GM12878 (cell line): ENCODE results near the gene SNU13. TPM values are rescaled to one million over a fixed set of nuclear protein-coding genes. Genes with fewer than 3 reads are reported as not detected.
A peak's percentile ranks its signal among the peaks of the same experiment; 100 is the strongest.
"Not testable (repeated sequence)": the region's sequence is repeated elsewhere in the genome, so short reads cannot be mapped to it uniquely, and the experiment has no call there.

Experiments
- ATAC-seq: fragments of 200-7000 bp; cut with Tn5 transposase; 3 replicates; pipeline ENCODE4 v1.9.1; 2020; ENCODE audit warnings: mild to moderate bottlenecking, moderate library complexity
- BruUV-seq: library from RNA; stranded (reverse); fragments of 400-500 nt; replicated peaks from 2 replicates; lab custom pipeline; 2021; lab: Mats Ljungman, UMichigan
- CTCF ChIA-PET: fragments of 300-600 bp; sonication (Branson Sonifier 250); formaldehyde crosslinking; extraction: SDS; loops from one replicate; lab custom pipeline; 2021; ENCODE audit warnings: inconsistent platforms; lab: Yijun Ruan, JAX
- POLR2A ChIA-PET: fragments of 350-600 bp; formaldehyde crosslinking; extraction: SDS; loops from one replicate; lab custom pipeline; 2021; ENCODE audit warnings: inconsistent platforms; lab: Charles Lee
- RAD21 ChIA-PET: fragments of 300-600 bp; sonication (Branson Sonifier 250); formaldehyde crosslinking; loops from one replicate; lab custom pipeline; 2023; ENCODE audit warnings: antibody characterized with exemption; ENCODE audit not compliant: unreplicated experiment; lab: Charles Lee
- SMC1A ChIA-PET: fragments of 300-600 bp; sonication (Branson Sonifier 250); formaldehyde crosslinking; loops from one replicate; lab custom pipeline; 2023; ENCODE audit not compliant: unreplicated experiment, uncharacterized antibody; lab: Charles Lee
- DNase-seq: peaks from one replicate; pipeline ENCODE4 v3.0.0-alpha.2; 2011; ENCODE audit warnings: low read depth, low spot score
- FAIRE-seq: peaks from 3 replicates; lab custom pipeline; 2011; peaks lifted over from hg19 to GRCh38; lab: Jason Lieb, UNC
- H2AFZ ChIP-seq: 2 replicates; pipeline ENCODE4 v1.6.0; 2011; ENCODE audit warnings: low read depth, low read length, control low read depth; ENCODE audit not compliant: control insufficient read depth
- H3K27ac ChIP-seq: 2 replicates; pipeline ENCODE4 v1.5.1; 2011; ENCODE audit warnings: control low read depth; ENCODE audit not compliant: control insufficient read depth, insufficient read depth
- H3K27me3 ChIP-seq, 2 experiments: replicated peaks in 1 of 2; 2 replicates each; pipeline versions ENCODE4 v1.6.0 to v1.6.1; 2011; ENCODE audit warnings: low read length in 1 of 2; ENCODE audit not compliant: control insufficient read depth in 2 of 2, insufficient read depth in 2 of 2
- H3K36me3 ChIP-seq, 2 experiments: 2 replicates each; pipeline ENCODE4 v1.5.1; 2011; ENCODE audit warnings: low read length in 1 of 2; ENCODE audit not compliant: control insufficient read depth in 2 of 2, insufficient read depth in 2 of 2
- H3K4me1 ChIP-seq: 2 replicates; pipeline ENCODE4 v1.6.1; 2011; ENCODE audit warnings: mild to moderate bottlenecking, low read length, moderate library complexity, mixed read lengths; ENCODE audit not compliant: control insufficient read depth, insufficient read depth
- H3K4me2 ChIP-seq: 2 replicates; pipeline ENCODE4 v1.6.0; 2011; ENCODE audit warnings: control low read depth; ENCODE audit not compliant: control insufficient read depth, insufficient read depth
- H3K4me3 ChIP-seq: fragments of 200-600 bp; sonication (generic); 2 replicates; pipeline ENCODE4 v1.5.1; 2016
- H3K79me2 ChIP-seq: 2 replicates; pipeline ENCODE4 v1.6.0; 2011; ENCODE audit warnings: low read length; ENCODE audit not compliant: control insufficient read depth, insufficient read depth
- H3K9ac ChIP-seq: 2 replicates; pipeline ENCODE4 v1.8.0; 2011; ENCODE audit warnings: low read length, control low read depth, mixed read lengths; ENCODE audit not compliant: control insufficient read depth, insufficient read depth
- H3K9me3 ChIP-seq: replicated peaks from 3 replicates; pipeline ENCODE4 v1.5.1; 2011; ENCODE audit warnings: mild to moderate bottlenecking, low read length; ENCODE audit not compliant: control insufficient read depth, insufficient read depth
- H4K20me1 ChIP-seq: 2 replicates; pipeline ENCODE4 v1.6.0; 2011; ENCODE audit not compliant: control insufficient read depth, insufficient read depth
- CREM ChIP-seq: IDR thresholded peaks from 2 replicates; pipeline ENCODE4 v1.6.1; 2014; ENCODE audit warnings: antibody characterized with exemption, low read depth
- NFIC ChIP-seq: IDR thresholded peaks from 2 replicates; pipeline ENCODE4 v1.6.1; 2012; ENCODE audit warnings: low read depth, mild to moderate bottlenecking, inconsistent platforms, low read length, moderate library complexity
- RAD51 ChIP-seq: fragments of 450-650 bp; IDR thresholded peaks from 2 replicates; pipeline ENCODE4 v1.6.1; 2016; ENCODE audit warnings: moderate library complexity, mild to moderate bottlenecking, inconsistent platforms
- WGBS: methylation state at CpG from one replicate; pipeline ENCODE4 v1.1.6; 2016; ENCODE audit warnings: low lambda C conversion rate; ENCODE audit not compliant: insufficient replicate concordance, insufficient coverage; ENCODE audit errors: missing lambda C conversion rate; 5-methylcytosine and 5-hydroxymethylcytosine counted together
- in situ Hi-C: fragments of 300-500 bp; cut with MboI; formaldehyde crosslinking; loops from 9 replicates; pipeline ENCODE4 v1.14.3; 2018; ENCODE audit warnings: mixed read lengths
- intact Hi-C: fragments of 100-400 bp; cut with micrococcal nuclease; formaldehyde crosslinking; loops from one replicate; pipeline ENCODE4 v1.14.2; 2022; ENCODE audit not compliant: unreplicated experiment
- polyA plus RNA-seq, 11 experiments: library from polyadenylated mRNA; depleted of rRNA in 4 of 11; unstranded in 6 of 11; stranded (reverse) in 5 of 11; fragments of >200 nt; fragmentation: Nextera tagmentation in 4 of 11; fragmentation: Illumina TruSeq in 1 of 11; extraction: Ambion mirVana in 4 of 11; extraction: Trizol in 1 of 11; gene quantifications; 1 replicate in 1 of 11; 2 replicates in 10 of 11; pipeline versions ENCODE4 v1.2.1 to v1.2.3, GENCODE V29; 2011 to 2016; ENCODE audit warnings: inconsistent platforms in 2 of 11, missing spikeins in 2 of 11, low read depth in 1 of 11
- total RNA-seq, 4 experiments: library from RNA; depleted of rRNA in 3 of 4; stranded (reverse); fragments of >200 nt in 3 of 4; fragmentation: Illumina TruSeq in 1 of 4; extraction: Trizol in 1 of 4; gene quantifications; 2 replicates each; pipeline versions ENCODE4 v1.2.1 to v1.2.3, GENCODE V29; 2013 to 2021
- TF ChIP-seq, protein P1 (sequence below): fragments of 450-650 bp; IDR thresholded peaks from 2 replicates; pipeline ENCODE4 v1.6.1; 2017; ENCODE audit warnings: mild to moderate bottlenecking
- TF ChIP-seq, protein P2 (sequence below), 3 experiments: IDR thresholded peaks in 2 of 3; conservative IDR thresholded peaks in 1 of 3; 2 replicates each; pipeline ENCODE4 v1.5.1; 2011; ENCODE audit warnings: low read depth in 3 of 3, low read length in 3 of 3, mild to moderate bottlenecking in 3 of 3, control low read depth in 2 of 3, moderate library complexity in 2 of 3, inconsistent platforms in 1 of 3, mixed read lengths in 1 of 3; ENCODE audit not compliant: control insufficient read depth in 2 of 3, insufficient read depth in 1 of 3; ENCODE audit errors: extremely low read depth in 1 of 3

SNU13 gene
- total and polyA plus RNA-seq, 10 of the 15 experiments (the other 5 are each of a cell fraction or from before 2014, with no cell fraction given) = 157 to 870 (median 256) TPM

DNA sequence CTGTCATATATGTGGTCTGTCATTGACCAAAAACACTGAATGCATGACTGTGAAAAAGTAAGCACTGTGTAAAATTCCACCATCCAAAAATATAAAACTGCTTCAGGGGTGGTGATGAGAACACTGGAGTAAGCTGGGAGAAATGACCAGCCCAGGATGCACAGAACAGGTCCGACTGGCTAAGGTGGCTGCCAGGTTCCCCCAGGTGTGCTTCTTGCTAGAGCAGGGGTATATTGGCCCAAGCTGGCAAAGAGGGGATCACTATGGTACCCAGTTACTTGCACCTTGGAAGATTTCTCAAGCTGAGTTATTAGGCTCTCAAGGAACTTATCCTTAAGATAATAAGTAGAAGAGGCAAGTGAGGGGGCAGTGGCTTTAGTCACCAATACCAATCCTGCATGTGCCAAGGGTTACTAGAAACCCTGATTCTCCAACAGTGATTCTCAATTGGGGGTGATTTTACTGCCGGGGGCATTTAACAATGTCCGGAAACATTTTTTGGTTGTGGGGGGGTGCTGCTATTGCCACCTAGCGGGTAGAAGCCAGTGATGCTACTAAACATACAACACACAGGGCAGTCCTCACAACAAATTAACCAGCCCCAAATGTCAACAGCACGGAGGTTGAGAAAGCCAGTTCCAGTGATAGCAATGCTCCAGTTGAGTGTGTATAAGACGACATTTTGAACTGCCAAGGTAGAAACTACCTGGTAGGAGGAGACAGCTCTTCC is 15.7 kb downstream of the SNU13 start:
- H3K27ac ChIP-seq = no peak overlapping the region
- no peak overlapping the region for H3K4me2 ChIP-seq
- in situ Hi-C loops (no loop called here), intact Hi-C loops (no loop called here)
- ChIA-PET SMC1A (no interaction called here), RAD21 (no interaction called here), CTCF (interaction anchor here (0.9 to 1.6 kb wide), 4 partner anchors 9 to 96 kb away, joined by 3 to 8 read pairs (median 3); no protein-coding TSS in a partner anchor), POLR2A (no interaction called here)
- H3K79me2 ChIP-seq = peaks cover 4% of the 10 kb centered on the region
- FAIRE-seq (no peak), ATAC-seq (peak; percentile 74), DNase-seq (no peak)
- BruUV-seq = no TSS peak
- H3K36me3 ChIP-seq = peaks cover 14 to 25% of the 10 kb centered on the region in 2 experiments; a peak in 3 of 4 replicates
- H3K4me3 ChIP-seq = no peak overlapping the region
- H4K20me1 ChIP-seq = no peaks in the 10 kb centered on the region
- WGBS = 35% methylated on average over 6 of the region's 6 CpGs
- no peak overlapping the region for H2AFZ ChIP-seq
- H3K27me3 ChIP-seq = no peaks in the 10 kb centered on the region
- TF ChIP-seq CREM = no peak
- TF ChIP-seq, protein P1, sequence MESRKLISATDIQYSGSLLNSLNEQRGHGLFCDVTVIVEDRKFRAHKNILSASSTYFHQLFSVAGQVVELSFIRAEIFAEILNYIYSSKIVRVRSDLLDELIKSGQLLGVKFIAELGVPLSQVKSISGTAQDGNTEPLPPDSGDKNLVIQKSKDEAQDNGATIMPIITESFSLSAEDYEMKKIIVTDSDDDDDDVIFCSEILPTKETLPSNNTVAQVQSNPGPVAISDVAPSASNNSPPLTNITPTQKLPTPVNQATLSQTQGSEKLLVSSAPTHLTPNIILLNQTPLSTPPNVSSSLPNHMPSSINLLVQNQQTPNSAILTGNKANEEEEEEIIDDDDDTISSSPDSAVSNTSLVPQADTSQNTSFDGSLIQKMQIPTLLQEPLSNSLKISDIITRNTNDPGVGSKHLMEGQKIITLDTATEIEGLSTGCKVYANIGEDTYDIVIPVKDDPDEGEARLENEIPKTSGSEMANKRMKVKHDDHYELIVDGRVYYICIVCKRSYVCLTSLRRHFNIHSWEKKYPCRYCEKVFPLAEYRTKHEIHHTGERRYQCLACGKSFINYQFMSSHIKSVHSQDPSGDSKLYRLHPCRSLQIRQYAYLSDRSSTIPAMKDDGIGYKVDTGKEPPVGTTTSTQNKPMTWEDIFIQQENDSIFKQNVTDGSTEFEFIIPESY = no peak
- TF ChIP-seq RAD51 = no peak
- TF ChIP-seq, protein P2, sequence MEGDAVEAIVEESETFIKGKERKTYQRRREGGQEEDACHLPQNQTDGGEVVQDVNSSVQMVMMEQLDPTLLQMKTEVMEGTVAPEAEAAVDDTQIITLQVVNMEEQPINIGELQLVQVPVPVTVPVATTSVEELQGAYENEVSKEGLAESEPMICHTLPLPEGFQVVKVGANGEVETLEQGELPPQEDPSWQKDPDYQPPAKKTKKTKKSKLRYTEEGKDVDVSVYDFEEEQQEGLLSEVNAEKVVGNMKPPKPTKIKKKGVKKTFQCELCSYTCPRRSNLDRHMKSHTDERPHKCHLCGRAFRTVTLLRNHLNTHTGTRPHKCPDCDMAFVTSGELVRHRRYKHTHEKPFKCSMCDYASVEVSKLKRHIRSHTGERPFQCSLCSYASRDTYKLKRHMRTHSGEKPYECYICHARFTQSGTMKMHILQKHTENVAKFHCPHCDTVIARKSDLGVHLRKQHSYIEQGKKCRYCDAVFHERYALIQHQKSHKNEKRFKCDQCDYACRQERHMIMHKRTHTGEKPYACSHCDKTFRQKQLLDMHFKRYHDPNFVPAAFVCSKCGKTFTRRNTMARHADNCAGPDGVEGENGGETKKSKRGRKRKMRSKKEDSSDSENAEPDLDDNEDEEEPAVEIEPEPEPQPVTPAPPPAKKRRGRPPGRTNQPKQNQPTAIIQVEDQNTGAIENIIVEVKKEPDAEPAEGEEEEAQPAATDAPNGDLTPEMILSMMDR (IDR thresholded peaks at IDR 0.05 in 2 of 3, conservative IDR thresholded peaks at IDR 0.05 in 1 of 3; ENCODE audit: control insufficient read depth in 2 of 3, extremely low read depth in 1 of 3, insufficient read depth in 1 of 3, low read depth in 3 of 3, low read length in 3 of 3) = peak; percentile 27 to 48 (median 42); a peak in 3 of 6 replicates
- TF ChIP-seq NFIC = no peak
- no peaks in the 10 kb centered on the region for H3K9me3 ChIP-seq
- no peak overlapping the region for H3K9ac ChIP-seq
- no peaks in the 10 kb centered on the region for H3K4me1 ChIP-seq

DNA sequence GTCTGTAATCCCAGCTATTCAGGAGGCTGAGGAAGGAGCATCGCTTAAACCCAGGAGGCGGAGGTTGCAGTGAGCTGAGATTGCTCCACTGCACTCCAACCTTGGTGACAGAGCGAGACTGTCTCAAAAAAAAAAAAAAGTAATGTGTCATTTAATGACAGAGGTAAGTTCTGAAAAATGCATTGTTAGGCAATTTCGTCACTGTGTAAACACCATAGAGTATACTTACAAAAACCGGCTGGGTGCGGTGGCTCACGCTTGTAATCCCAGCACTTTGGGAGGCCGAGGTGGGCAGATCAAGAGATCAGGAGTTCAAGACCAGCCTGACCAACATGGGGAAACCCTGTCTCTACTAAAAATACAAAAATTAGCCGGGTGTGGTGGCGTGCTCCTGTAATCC is 16.6 kb downstream of the SNU13 start:
- ATAC-seq, H3K27me3 ChIP-seq, SMC1A ChIA-PET, H4K20me1 ChIP-seq, H2AFZ ChIP-seq, H3K27ac ChIP-seq, H3K4me3 ChIP-seq, FAIRE-seq, H3K79me2 ChIP-seq, H3K9ac ChIP-seq, H3K9me3 ChIP-seq, POLR2A ChIA-PET, H3K4me2 ChIP-seq, BruUV-seq, in situ Hi-C loops, H3K4me1 ChIP-seq, RAD21 ChIA-PET, DNase-seq, intact Hi-C loops: not testable (repeated sequence)
- peaks cover 12 to 22% of the 10 kb centered on the region in 2 experiments; a peak in 3 of 4 replicates for H3K36me3 ChIP-seq
- WGBS = 86% methylated on average over 10 of the region's 10 CpGs
- CTCF ChIA-PET = interaction anchor here (1.0 kb wide), 1 partner anchor 9 kb away, joined by 3 read pairs; no protein-coding TSS in a partner anchor
